Medulla oblongata (tissue), 1 donor: ENCODE measurements around the gene PSMB2.
A peak's percentile ranks its signal among the peaks of the same experiment; 100 is the strongest.
"Not testable (repeated sequence)": the region's sequence is repeated elsewhere in the genome, so short reads cannot be mapped to it uniquely, and the experiment has no call there.

Source experiments
- DNase-seq: peaks from one replicate; pipeline ENCODE4 v3.0.0-alpha.2; 2015; ENCODE audit errors: extremely low spot score

Gene PSMB2

DNA sequence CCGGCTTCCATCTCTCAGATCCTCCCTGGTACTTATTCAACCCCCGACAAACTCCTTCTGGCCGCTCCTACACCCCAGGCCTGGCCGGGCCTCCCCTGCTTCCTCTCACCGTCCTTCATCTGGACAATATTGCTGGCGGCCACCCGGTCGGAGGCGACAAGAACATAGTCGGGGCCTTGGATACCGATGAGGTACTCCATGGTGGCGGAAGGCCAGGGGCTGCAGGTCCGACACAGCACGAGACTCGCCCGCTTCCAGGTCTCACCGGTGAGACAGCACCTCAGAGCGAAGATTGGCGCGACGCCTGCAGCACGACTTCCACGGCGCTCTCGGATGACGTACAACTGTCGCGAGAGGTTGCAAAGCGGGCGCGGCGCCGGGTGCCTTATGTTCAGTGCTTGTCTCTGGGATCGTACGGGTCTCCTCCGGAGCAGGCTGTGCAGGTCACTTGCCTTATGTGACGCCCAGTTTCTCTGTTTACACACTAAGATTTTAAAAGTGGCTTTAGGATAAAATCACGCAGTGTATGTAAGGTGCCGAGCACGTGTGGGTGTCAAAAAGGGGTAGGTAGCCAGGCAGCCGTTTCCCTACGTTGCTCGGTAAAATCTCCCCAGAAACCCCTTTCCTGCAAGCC is at the start of gene PSMB2:
TSS of gene PSMB2 (minus strand) at position 294 of the 634 bp plus-strand sequence. CDS start at position 200, 94 bp downstream.
- DNase-seq = peak; percentile 94

DNA sequence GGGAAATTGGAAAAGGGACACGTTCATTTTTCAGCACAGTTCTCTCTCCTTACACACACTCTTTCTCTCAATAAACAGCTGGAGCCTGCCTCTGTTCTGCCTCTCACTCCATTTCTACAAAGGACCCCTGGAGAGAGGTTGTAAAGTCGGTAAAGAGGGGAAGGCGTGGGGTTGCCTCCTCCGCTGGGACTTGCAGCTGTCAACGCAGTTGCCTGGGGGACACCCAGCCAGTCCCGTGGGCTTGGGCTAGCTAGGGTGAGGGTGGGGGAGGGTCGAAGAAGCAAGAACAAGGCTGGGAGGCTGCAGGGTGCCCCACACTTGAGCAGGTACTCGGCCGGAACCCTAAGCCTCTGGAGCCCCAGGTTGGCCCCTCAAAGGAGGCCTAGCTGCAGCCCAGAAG is 49.8 kb upstream of the PSMB2 start:
- no peak for DNase-seq

DNA sequence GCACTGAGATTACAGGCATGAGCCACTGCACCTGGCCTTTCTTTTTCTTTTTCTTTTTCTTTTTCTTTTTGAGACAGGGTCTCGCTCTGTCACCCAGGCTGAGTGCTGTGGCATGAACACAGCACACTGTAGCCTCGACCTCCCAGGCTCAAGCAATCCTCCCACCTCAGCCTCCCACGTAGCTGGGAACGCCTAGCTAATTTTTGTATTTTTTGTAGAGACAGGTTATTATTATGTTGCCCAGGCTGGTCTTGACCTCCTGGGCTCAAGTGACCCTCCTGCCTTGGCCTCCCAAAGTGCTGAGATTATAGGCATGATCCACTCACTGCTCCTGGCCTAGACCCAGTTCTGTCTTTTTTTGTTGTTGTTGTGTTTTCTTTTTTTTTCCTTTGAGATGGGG is 48.8 kb upstream of the PSMB2 start:
- not testable (repeated sequence) for DNase-seq

DNA sequence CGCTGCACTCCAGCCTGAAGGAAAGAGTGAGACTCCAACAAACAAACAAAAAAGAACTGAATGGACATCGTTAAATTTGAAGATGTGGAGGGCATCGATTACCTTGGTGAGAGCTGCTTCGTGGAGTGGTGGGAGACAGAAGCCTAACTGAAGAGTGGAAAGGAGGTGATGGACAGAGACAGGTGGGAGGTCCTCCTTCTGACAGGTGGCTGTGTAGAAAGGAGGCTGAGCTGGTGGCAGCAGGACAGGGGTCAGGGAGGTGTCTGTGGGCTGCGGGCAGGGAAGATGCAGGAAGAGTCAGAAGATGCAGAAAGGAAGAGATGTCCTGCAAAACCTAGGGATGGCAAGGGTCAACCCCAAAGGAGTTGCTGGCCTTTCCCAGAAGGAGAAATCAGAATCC is 46.8 kb upstream of the PSMB2 start:
- no peak for DNase-seq

DNA sequence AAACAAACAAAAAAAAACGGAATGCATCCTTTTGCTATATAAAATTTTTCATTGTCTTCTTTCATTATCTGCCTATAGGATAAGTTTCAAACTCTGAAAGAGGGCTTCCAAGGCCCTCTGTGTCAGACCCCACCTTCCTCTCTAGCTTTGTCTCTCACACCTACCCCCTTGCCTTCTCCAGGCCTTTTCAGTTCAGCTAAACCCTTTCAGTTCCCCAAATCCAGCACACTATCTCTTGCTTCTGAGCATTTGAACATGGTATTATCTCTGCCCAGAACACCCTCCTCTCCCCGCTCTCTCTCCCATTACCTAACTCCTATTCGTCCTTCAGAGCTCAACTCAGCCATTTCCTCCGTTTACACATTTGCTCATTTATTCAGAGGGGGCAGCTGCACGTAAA is 41.7 kb upstream of the PSMB2 start:
- no peak for DNase-seq

DNA sequence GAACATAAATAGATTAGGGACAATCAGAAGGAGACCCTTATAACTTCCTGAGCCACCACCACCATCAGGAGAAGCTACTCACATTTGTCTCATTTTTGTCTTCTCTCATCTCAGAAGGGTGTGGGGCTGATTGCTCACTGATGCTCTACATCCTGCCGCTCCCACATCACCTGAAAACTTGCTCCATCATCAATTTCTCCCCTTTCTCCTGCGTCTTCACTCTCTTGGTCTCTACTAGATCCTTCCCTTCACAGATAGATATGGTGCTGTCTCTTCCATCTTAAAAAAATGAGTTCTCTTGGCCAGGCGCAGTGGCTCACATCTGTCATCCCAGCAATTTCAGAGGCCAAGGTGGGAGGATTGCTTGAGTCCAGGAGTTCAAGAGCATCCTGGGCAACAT is 38.9 kb upstream of the PSMB2 start:
- no peak for DNase-seq

DNA sequence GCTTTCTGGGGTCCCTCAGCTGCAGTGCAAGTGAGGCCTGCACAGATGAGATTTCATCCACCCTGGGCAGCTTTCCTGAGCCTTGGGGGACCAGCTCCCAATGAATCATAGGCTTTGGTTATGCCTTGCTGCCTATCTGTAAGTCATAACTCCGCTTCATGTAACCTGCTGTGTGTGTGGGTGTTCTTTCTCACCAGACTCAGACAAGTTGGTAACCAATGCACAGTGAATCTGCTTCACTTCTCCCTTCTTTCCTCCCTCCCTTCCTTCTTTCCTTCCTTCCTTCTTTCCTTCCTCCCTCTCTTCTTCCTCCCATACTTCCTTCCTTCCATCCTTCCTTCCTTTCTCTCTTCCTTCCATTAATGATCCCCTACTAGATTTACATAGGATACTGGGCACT is 34.4 kb upstream of the PSMB2 start:
- no peak for DNase-seq

DNA sequence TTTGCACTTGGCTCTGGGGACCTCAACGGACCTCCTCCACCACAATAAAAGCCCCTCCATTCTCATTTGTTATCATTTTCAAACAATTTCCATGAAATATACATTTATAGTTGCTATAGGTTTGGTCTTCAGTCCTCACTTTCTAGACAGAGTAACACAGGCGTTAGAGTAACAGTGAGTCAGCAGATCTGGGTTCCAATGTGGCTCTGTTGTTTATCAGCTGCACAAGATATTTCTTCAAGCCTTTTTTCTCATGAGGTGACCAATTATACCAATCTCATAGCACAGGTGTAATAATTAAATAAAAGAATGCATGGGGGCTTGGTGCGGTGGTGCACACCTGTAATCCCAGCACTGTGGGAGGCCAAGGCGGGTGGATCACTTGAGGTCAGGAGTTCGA is 32.8 kb upstream of the PSMB2 start:
- DNase-seq = no peak

DNA sequence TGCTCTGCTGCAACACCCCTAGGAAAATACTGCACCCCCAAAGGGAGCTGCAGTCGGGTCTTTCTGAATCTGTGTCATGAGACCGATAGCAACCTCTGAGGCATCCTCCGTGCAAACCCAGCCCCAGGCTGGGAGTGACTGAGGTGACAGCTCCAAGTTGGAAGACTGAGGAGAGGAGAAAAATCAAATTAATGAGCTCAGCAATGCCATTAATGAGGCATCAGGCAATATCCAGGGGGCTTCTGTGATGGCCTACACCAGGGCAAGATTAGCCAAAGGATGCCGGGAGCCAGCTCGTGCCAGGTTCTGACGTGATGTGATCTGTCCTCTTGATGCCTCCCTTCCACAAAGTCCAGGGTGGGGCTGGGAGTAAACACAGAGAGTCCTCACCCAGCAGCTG is 30.8 kb upstream of the PSMB2 start:
- no peak for DNase-seq

DNA sequence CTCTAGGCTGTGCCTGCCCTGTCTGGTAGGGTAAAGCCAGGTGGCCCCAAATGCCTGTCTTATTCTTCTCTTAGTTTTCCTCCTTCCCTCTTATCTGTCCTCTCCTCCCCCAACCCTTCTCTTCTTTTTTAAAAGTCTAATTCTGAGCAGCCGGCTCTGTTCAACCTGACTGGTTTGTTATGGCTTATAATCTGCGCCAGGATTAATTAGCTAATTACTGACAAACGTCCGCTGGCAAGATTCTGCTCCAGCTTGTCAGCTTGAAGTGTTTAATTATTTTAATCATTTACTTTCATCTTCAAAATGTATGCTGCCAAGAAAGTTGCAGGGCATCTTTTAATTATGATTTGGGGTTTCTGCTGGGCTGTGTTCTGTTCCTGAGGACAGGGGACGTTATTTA is 27.2 kb upstream of the PSMB2 start:
- no peak for DNase-seq

DNA sequence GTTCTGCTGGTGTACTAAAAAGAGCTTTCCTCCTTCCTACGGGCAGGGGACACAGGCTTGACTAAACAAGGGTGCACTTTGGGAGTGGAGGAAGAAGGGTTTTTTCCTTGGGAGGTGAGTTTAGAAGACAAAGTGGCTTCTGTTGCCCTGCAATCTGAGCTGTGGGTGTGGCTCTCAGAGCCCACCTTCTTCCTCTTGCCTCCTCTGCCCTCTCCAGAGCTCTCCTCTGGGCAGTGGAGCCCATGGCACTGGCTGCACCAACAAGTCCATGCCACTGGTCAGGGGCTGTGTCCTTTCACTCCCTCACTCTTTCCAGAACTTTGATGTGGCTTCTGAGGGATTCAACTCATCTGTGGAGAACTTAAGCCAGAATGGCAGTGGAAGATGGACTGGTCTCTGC is 25.6 kb upstream of the PSMB2 start:
- DNase-seq = no peak

DNA sequence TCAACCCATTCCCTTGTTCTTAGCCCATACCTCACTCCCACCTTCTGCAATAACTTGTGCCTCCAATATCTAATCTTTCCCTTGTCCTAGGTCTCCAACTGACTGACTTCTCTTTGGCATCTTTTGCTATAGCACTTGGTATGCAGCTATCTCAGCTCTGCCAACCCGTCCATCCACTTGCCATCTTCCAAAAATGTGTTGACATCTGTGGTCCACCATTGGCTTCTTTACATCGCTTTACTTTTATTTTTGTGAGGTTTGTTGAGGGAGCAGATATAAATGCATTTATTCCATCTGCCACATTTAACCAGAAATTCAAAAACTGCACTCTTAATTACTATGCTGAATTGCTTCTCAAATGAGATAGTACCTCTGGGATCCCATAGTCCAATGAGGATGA is 24.9 kb upstream of the PSMB2 start:
- DNase-seq = no peak

DNA sequence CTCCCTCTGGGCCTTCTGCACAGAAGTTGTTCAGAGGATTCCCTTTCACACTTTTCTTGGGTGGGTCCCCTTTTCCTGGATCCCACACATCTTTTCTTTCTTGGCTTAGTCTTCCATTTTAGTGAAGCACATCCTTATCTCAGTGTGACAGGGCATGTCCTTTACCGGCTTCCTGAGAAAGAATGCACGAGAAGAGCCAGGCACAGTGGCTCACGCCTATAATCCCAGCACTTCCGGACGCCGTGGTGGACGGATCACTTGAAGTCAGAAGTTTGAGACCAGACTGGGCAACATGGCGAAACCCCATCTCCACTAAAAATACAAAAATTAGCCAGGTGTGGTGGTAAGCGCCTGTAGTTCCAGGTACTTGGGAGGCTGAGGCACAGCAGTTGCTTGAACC is 22.1 kb upstream of the PSMB2 start:
- DNase-seq = no peak

DNA sequence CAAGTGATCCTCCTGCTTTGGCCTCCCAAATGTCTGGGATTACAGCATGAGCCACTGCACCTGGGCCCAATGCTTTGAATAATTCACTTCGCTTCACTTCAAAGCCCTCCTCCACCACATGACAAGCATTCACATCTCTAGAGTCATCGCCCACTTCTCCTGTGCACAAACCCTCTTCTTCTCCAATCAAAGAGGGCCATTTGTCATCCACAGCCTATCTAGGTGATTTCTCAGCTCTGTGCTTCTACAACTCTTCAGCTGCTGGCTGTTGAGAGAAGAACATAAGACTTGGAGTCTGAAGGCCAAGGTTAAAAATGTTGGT is 20.1 kb upstream of the PSMB2 start:
- DNase-seq = no peak

DNA sequence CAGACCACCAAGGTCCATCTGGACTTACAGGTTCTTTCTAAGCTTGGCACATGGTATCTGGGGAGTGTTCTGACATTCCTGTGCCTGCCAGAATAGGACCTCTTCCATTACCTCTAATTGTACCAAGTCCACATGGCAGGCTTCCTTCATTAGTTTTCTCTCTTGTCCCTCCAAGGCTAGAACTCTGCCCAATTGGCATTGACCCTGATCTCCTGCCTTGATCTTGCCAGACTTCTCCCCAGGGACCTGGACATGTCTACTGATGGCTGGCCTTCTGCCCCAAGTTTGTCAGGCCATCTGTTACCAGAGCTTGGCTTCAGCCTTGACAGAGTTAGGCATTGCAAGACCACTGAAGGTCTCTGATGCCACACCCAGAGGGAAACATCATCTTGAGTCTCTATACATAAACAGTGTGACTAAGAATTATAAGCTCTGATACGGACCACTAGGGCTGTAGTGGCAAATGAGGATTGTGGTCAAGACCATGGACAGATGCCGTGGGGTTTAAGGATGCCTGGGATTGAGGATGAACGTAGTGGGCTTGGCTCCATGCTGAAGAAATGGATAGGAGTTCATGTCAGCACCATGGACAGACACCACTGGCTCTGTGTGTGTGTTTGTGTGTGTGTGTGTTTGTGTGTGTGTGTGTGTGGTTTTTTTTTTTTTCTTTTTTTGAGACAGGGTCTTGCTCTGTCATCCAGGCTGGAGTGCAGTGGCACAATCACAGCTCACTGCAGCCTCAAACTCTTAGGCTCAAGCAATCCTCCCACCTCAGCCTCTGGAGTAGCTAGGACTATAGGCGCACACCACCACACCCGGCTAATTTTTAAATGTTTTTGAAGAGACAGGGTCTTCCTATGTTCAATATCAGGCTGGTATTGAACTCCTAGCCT is 19.5 kb upstream of the PSMB2 start:
- no peak for DNase-seq

DNA sequence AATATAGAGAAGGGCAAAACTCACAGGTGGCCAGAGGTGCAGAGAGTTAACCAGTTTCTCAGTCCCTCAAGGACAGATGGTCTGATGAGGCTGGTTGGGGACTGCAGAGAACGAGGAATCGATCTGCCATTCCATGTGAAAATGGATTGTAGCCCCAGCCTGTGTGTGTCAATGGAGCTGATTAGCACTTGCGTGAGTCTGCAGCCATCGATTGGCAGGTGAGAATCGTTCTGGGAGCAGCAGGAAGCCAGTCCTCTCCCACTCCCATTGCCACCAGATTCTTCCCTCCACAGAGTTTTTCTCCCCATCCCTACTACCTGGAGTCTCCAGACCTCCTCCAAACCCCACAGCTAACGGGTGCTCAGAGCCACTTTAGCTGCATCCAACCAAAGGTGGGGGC is 18.3 kb upstream of the PSMB2 start:
- DNase-seq = no peak

DNA sequence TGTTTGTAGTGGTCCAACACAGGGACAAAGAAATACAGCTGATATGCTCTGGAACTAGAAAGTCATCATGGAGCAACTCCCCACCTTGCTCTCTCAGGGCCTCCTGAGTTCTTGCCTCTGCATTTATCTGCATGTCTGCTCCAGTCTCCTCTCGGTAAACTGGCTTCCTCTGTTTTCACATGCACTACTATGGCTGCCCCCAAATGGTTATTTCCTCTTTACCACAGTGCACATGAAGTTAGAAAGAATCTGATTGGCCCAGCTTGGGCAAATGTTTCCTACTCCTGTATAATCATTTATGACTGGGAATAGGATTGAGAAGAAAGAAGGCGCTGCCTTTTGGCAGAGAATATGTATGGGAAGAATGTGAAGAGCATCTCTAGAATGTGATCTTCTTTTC is 16.5 kb upstream of the PSMB2 start:
- DNase-seq = no peak

DNA sequence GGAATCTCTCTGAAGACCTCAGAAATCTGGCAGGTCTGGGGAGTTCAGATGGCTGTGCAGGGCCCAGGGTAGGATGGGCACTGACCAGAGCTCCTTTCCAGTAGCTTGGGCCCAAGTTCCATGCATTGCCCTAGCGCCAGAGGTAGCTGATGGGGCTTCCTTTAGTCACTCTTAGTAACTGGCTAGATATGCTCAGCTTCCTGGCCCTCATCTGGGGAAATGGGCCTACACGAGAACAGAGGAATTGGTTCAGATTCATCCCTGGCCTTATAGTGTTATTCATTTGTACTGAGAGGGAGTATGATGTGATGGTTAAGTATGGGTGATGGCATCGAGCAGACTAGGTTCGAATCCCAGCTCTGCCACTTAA is 15.5 kb upstream of the PSMB2 start:
- no peak for DNase-seq

DNA sequence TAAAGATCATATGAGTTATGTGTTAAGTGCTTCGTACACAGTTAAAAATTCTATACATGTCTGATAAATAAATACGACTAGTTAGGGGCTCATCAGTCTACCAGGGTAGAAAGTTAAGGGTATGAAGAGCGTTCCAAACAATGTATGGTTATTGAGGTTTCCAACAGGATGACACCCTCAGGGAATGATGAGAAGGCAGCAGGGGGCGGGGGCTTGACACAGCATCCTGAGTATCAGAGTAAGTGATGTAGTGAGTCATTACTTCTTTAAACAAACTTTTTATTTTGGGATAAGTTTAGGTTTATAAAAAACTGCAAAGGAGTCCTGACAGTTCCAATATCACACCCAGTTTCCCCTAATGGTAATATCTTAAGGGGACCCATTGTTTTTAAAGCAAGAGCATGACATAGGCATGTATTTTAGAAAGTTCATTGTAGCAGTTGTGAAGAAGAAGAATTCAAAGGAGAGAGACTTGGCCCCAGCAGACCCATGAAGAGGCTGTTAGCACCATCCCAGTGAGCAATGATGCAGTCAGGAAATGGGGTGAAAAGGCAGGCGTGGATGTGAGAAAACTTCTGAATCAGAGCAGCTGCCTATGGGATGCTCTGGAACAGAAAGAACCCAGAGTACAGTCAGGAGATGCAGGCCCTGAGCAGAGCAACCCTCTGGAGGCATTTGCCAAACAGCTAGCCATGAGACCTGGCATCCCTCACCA is 15.0 kb upstream of the PSMB2 start:
- DNase-seq = no peak

DNA sequence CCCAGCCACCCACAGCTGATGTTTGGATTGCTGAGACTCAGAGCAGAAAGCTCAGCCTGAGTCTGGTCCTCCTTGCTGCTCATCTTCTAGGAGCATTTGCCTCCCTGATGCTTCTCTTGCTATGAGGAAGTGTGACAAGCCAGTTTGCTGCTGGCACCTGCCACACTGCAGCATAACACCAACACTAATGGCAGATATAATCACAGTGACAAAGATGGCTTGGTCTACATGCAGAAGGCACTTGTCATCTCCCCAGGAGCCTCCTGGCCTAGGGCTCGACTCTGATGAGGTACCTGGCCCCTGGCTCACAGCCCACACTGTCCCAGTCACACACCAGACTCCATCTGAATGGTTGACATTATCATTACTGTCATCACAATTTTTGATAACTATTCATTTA is 13.9 kb upstream of the PSMB2 start:
- no peak for DNase-seq

DNA sequence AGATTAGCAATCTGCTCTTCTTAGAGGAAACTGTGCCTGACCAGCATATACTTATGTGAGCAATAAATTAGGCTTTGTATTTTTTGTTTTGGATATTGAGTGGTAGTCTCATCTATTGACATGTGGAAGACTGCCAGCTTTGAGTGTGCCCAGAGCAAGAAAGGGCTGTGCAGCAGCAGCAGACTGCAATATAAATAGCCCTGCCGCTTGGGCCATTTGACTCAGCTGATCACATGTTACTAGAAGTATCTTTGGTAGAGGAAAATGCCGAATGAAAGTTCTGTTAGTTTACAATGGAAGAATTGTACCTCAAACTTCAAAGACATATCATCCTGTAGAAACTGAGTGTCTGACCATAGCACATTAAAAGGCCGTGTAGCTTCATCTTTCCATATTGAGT is 9.1 kb upstream of the PSMB2 start:
- no peak for DNase-seq

DNA sequence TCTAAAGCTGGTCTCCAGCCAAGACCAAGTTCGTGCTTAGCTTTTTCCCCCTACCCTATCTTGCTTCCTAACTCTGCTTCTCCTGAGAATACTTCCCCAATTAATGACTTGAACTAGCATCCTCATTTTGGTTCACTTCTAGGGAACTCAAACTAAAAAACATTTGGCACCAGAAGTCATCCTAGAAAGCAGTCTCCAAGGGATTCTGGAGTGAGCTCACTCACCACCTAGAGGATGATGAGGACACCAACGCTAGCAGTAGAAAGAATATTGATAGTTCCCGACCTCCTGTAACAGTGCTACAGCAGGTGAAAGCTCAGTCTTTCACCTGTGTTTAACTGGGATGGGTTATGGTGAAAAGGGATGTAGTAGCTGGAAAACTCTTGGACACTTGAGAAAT is 4.7 kb upstream of the PSMB2 start:
- DNase-seq = no peak

DNA sequence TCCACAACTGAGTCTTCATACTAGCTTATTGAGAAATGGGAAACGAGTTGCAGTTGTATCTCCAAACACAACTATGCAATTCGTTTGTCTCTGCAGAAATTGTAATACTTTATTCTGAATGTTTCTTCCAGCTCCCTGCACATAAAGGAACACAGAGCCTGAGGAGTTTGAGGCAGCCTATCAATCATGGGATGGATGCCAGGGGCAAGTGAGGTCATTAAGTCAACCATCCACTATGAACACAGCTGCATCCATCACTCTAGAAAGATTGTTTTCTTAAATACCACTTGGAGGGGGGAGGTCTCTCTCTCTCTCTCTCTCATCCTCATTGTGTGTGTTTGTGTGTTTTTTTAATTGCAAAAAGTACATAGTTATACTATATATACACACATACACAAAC is 2.9 kb upstream of the PSMB2 start:
- no peak for DNase-seq
